ENCODE measurements around the gene CFAP43.

The CFAP43 gene

DNA sequence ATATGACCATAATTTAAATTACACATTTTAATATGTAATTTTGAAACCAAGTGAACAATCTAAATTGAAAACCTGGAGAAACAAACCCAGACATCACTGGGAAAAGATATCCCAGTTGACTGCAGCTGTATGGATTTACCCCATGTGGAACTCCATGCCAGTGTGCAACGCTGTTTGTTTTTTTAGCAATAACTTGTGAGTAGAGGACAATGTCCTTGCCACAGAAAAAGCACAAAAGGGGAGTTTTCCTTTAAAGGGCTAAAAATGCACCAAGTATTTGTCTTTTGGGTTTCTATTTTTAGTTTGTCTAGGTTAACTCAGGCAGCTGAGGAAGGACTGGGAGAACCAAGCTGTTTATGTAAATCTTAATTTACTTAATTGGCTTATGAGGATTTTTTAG lies 131.4 kb downstream of the CFAP43 start:
- no peak for DNase-seq (ENCODE audit: low read depth)
- no peak overlapping the region for H3K4me3 ChIP-seq (ENCODE audit: low read depth, low read length)
- TF ChIP-seq, protein P1, sequence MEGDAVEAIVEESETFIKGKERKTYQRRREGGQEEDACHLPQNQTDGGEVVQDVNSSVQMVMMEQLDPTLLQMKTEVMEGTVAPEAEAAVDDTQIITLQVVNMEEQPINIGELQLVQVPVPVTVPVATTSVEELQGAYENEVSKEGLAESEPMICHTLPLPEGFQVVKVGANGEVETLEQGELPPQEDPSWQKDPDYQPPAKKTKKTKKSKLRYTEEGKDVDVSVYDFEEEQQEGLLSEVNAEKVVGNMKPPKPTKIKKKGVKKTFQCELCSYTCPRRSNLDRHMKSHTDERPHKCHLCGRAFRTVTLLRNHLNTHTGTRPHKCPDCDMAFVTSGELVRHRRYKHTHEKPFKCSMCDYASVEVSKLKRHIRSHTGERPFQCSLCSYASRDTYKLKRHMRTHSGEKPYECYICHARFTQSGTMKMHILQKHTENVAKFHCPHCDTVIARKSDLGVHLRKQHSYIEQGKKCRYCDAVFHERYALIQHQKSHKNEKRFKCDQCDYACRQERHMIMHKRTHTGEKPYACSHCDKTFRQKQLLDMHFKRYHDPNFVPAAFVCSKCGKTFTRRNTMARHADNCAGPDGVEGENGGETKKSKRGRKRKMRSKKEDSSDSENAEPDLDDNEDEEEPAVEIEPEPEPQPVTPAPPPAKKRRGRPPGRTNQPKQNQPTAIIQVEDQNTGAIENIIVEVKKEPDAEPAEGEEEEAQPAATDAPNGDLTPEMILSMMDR (conservative IDR thresholded peaks at IDR 0.05; ENCODE audit: low read depth, low read length), result no peak

DNA sequence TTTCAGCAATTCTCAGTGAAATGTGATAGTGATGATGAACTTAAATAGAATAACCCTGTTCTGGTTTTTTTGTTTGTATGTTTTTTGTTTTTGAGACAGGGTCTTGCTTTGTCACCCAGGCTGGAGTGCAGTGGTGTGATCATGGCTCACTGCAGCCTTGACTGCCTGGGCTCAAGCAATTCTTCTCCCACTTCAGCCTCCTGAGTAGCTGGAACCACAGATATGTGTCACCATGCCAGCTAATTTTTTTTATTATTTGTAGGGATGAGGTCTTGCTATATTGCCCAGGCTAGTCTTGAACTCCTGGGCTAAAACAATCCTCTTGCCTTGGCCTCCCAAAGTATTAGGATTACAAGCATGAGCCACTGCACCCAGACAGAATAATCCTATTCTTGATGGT lies 132.2 kb downstream of the CFAP43 start:
- TF ChIP-seq, protein P1 (conservative IDR thresholded peaks at IDR 0.05; ENCODE audit: low read depth, low read length), result no peak
- DNase-seq (ENCODE audit: low read depth), result peak; percentile 30
- no peak overlapping the region for H3K4me3 ChIP-seq (ENCODE audit: low read depth, low read length)

DNA sequence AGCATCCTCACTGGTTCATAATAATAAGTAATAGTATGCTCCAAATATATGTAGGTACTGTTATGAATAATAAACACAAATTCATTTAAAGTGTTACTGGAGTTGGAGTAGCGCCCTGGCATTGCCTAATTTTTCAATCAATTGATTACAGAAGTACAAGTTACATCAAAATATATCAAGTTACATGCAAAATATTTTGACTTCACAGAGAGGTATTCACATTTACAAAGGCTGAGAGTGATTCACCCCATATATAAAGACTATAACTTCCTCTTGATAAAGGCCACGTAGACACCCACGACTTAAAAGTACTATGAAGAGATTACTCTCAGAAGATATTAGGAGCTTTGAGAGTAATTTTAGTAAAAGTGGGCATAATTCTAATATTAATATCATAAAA lies 132.9 kb downstream of the CFAP43 start:
- TF ChIP-seq, protein P1 (conservative IDR thresholded peaks at IDR 0.05; ENCODE audit: low read depth, low read length), result no peak
- DNase-seq (ENCODE audit: low read depth), result peak; percentile 63
- no peak overlapping the region for H3K4me3 ChIP-seq (ENCODE audit: low read depth, low read length)

DNA sequence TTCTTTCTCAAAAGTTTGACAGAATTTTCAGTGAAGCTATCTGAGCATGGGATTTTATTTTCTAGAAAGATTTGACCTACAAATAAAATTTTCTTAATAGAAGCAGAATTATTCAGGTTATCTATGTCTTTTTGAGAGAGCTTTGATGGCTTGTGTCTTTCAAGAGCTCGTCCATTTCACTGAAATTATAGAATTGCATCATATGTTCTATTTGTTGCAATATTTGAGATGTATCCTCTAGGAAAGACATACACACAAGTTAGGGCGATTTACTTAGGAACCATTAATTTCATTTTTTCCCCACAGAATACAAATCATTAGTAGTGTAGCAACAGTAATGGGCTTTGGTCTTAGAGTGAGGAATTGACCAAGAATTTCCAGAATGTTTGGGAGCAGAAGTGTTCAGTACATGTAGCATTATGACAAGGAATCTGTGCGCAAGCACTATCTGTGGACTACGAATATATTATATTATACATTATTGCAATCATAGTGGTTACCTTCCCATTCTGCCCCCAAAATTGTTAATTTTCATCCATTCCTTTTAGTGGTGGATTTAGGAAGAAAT lies 133.7 kb downstream of the CFAP43 start:
- TF ChIP-seq, protein P1 (conservative IDR thresholded peaks at IDR 0.05; ENCODE audit: low read depth, low read length), result no peak
- H3K4me3 ChIP-seq (ENCODE audit: low read depth, low read length), result no peak overlapping the region
- DNase-seq (ENCODE audit: low read depth), result peak; percentile 57

GRCh38 chr10:104096692-104097091 lies 135.5 kb downstream of the CFAP43 start:
- H3K4me3 ChIP-seq (ENCODE audit: low read depth, low read length), result no peak overlapping the region
- DNase-seq (ENCODE audit: low read depth), result no peak
- TF ChIP-seq, protein P1 (conservative IDR thresholded peaks at IDR 0.05; ENCODE audit: low read depth, low read length), result no peak

DNA sequence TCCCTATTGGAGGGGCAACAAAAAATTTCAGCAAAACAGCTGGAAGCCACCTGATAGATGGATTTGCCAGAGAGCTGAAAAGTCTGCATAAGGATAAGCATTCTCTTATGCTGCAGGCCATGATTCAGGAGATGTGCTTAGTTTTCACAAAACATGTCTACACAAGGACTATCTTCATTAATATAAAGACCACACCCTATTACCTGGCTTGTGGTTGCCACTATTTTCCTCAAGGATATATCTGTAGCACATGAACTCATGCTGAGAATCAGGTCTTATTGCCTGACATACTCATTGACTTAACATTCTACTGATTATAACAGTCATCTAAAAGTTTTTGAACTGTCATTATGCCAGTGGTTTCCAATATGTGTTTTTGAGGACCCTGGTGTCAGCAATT lies 139.4 kb downstream of the CFAP43 start:
- TF ChIP-seq, protein P1 (conservative IDR thresholded peaks at IDR 0.05; ENCODE audit: low read depth, low read length), result no peak
- DNase-seq (ENCODE audit: low read depth), result no peak
- H3K4me3 ChIP-seq (ENCODE audit: low read depth, low read length), result no peak overlapping the region

DNA sequence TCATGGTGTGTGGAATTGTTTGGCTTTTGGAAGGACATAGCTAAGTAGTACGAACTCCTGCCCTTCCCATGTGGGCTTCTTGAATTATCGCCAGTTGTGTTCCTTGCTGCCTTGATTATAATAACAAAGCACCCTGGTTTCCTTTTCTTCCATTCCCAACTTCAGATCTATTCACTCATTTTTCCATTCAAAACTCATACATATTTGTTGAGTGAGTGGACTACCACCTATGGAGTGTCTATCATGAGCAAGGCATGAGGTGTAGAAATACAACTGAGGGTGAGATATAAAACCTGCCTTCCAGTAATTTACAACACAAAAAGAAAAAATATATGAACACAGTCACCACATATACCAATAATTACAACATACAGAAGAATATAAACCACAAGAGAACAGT lies 141.6 kb downstream of the CFAP43 start:
- DNase-seq (ENCODE audit: low read depth), result peak; percentile 68
- TF ChIP-seq, protein P1 (conservative IDR thresholded peaks at IDR 0.05; ENCODE audit: low read depth, low read length), result no peak
- H3K4me3 ChIP-seq (ENCODE audit: low read depth, low read length), result no peak overlapping the region
